NCI-H524 (cell line): Measurements from ENCODE around the gene RSPH9.
"Not testable (repeated sequence)": the region's sequence is repeated elsewhere in the genome, so short reads cannot be mapped to it uniquely, and the experiment has no call there.

Source experiments
- DNase-seq, 2 experiments: peaks; one replicate each; lab custom pipeline; 2025; lab: John Stamatoyannopoulos, UW

The RSPH9 gene

GRCh38 chr6:43687079-43687436 is 42.2 kb downstream of the RSPH9 start:
- DNase-seq, result no peak

GRCh38 chr6:43687437-43688347 is 42.9 kb downstream of the RSPH9 start, which contains the start of gene MRPS18A:
Gene MRPS18A (minus strand): TSS chr6:43687791. CDS start chr6:43687779, 12 bp downstream.
- peak; percentile 36 to 64 for DNase-seq

- no peak for DNase-seq
These were observed 44.6 kb downstream of the RSPH9 start for GRCh38 chr6:43689421-43689820.

- peak; percentile 98 to 99 for DNase-seq
These were observed 50.6 kb downstream of the RSPH9 start for GRCh38 chr6:43695215-43695966.

GRCh38 chr6:43695967-43696291 is 51.1 kb downstream of the RSPH9 start:
- DNase-seq, result no peak

GRCh38 chr6:43697421-43697820 is 52.6 kb downstream of the RSPH9 start:
- no peak for DNase-seq

- DNase-seq, result peak; percentile 11 to 63
These were observed 53.9 kb downstream of the RSPH9 start for GRCh38 chr6:43698584-43699349.

- DNase-seq, result peak; percentile 42 to 69
These were observed 54.8 kb downstream of the RSPH9 start for GRCh38 chr6:43699564-43700186.

- not testable (repeated sequence) for DNase-seq
These were observed 56.2 kb downstream of the RSPH9 start for GRCh38 chr6:43700939-43701560.

- peak; percentile 16 to 24 for DNase-seq
These were observed 57.3 kb downstream of the RSPH9 start for GRCh38 chr6:43702171-43702533.

GRCh38 chr6:43702534-43703440 is 58.0 kb downstream of the RSPH9 start:
- peak; percentile 45 to 81 for DNase-seq

- no peak for DNase-seq
These were observed 58.9 kb downstream of the RSPH9 start for GRCh38 chr6:43703512-43704429.

- DNase-seq, result peak in 1 of 2 experiments; percentile 21
These were observed 61.2 kb downstream of the RSPH9 start for GRCh38 chr6:43705996-43706395.

GRCh38 chr6:43706788-43707187 is 62.0 kb downstream of the RSPH9 start:
- DNase-seq, result no peak

- DNase-seq, result no peak
These were observed 62.4 kb downstream of the RSPH9 start for GRCh38 chr6:43707269-43707668.

GRCh38 chr6:43707767-43708166 is 62.9 kb downstream of the RSPH9 start:
- no peak for DNase-seq

GRCh38 chr6:43708860-43709653 is 64.2 kb downstream of the RSPH9 start:
- no peak for DNase-seq

- DNase-seq, result no peak
These were observed 64.9 kb downstream of the RSPH9 start for GRCh38 chr6:43709654-43710303.
